ENCODE measurements around the gene RPL21. TPM values are rescaled to one million over a fixed set of nuclear protein-coding genes. Genes with fewer than 3 reads are reported as not detected.

Gene RPL21
- total RNA-seq, 2 experiments from 2014 or later, result 756 to 1,682 TPM

DNA sequence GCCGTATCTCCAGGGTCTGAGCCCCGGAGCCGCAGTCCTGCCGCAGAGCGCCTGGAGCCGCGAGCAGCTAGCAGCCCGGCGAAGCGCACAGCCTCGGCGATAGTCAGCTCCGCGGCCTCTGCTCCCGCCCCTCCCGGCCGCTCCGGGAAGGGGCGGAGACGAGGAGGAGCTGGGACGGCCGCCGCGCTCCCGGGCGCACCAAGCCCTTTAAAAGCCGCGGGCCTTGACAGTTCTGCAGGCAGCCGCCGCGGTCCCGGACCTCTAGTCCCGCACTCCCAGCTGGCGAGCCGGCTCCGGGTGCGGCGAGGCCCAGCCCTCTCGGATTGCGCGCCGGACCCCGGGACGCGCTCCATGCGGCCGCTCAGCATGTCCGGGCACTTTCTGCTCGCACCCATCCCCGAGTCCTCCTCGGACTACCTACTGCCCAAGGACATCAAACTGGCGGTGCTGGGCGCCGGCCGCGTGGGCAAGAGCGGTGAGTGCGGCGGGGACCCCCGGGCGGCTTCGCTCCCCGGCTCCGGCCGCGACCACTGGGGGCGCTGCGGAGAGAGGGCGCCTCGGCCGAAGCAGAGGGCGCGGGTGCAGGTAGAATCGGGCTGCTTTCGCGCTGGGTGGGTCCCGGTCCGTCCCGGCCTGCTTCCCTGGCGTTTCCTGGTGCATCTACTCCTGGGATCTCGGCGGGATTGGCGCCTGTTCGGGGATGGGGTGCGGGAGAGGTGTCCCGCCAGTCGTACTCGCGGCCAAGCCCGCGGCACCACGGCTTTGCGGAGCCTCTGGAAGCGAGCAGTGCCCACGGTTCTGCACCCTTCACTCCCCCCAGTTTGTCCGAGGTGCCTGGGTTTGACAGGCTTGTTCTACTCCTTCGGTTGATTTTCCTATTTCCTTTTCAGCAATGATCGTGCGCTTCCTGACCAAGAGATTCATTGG is 19.5 kb downstream of the RPL21 start, which contains the start of gene RASL11A:
Gene RASL11A (plus strand): TSS at position 237 of the 927 bp plus-strand sequence. CDS start 115 bp downstream, at position 352.
- Mint-ChIP-seq H3K27me3 (peaks cover 2% of the 10 kb centered on the region), H3K27ac (peak within 1 kb of the TSS; percentile 76), H3K4me1 (peaks cover 14% of the 10 kb centered on the region), H3K4me3 (peak within 1 kb of the TSS; percentile 79), H3K36me3 (ENCODE audit: low read depth) (no peaks in the 10 kb centered on the region), H3K9me3 (ENCODE audit: low read depth) (no peaks in the 10 kb centered on the region)
- ATAC-seq (peak; percentile 91), DNase-seq (peak; percentile 82)
- intact Hi-C loops (cut with DNase I, micrococcal nuclease), result loop anchor here (1.0 to 5.0 kb wide), 8 partner anchors 20 to 284 kb away; partner anchors contain the start of genes RPL21 (in 2 of the 2) and USP12 (in 1 of the 2)
- ChIA-PET CTCF (interaction anchor here (0.5 to 2.8 kb wide), 29 partner anchors 8 to 554 kb away, joined by 3 to 14 read pairs (median 3); no protein-coding TSS in a partner anchor), POLR2A (interaction anchor here (0.7 to 1.9 kb wide), 5 partner anchors 14 to 350 kb away, joined by 3 to 8 read pairs (median 4); partner anchors contain the start of gene LNX2)

DNA sequence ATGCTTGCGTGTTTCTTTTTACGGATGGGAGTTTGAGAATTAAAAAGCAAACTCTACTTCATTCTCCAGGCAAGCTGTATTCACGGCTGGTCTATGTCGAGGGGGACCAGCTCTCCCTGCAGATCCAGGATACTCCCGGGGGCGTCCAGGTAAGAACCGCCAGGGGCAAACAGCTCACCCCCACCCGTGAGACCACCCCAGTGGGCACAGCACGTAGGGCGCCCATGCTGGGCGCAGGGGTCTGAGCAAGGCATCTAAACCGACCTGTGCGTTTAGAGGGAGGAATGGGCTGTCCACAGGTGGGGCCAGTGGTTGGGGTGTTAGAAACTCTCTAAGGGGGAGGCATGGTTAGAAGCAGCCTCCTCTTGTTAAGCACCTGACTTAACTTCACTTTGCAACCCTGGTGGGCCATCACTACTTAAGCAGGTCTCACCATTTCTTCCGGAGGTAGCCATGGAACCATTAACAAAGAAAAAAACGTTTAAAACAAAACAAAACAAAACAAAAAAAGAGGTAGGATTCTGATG is 20.3 kb downstream of the RPL21 start:
- H3K27ac Mint-ChIP-seq, result peak overlapping the region; percentile 24
- peaks cover 2% of the 10 kb centered on the region for H3K27me3 Mint-ChIP-seq
- H3K4me3 Mint-ChIP-seq, result peak overlapping the region; percentile 79
- CTCF ChIA-PET, result interaction anchor here (0.6 to 2.8 kb wide), 10 partner anchors 8 to 484 kb away, joined by 3 to 11 read pairs (median 4); no protein-coding TSS in a partner anchor
- no peaks in the 10 kb centered on the region for H3K36me3 Mint-ChIP-seq (ENCODE audit: low read depth)
- peaks cover 10% of the 10 kb centered on the region for H3K4me1 Mint-ChIP-seq
- intact Hi-C loops (cut with DNase I, micrococcal nuclease), result loop anchor here (1.0 to 5.0 kb wide), 7 partner anchors 21 to 284 kb away; partner anchors contain the start of genes RPL21 (in 1 of the 2) and USP12 (in 1 of the 2)
- H3K9me3 Mint-ChIP-seq (ENCODE audit: low read depth), result no peaks in the 10 kb centered on the region
- DNase-seq (no peak), ATAC-seq (no peak)
- POLR2A ChIA-PET, result interaction anchor here (1.9 kb wide), 1 partner anchor 101 kb away, joined by 4 read pairs; no protein-coding TSS in a partner anchor

GRCh38 chr13:27273658-27274425 is 22.5 kb downstream of the RPL21 start:
- peaks cover 9% of the 10 kb centered on the region for H3K4me1 Mint-ChIP-seq
- H3K9me3 Mint-ChIP-seq (ENCODE audit: low read depth), result no peaks in the 10 kb centered on the region
- intact Hi-C loops (cut with DNase I, micrococcal nuclease), result loop anchor here (5.0 kb wide), 4 partner anchors 78 to 287 kb away; partner anchors contain the start of gene USP12 (in 1 of the 2)
- H3K36me3 Mint-ChIP-seq (ENCODE audit: low read depth), result no peaks in the 10 kb centered on the region
- DNase-seq (no peak), ATAC-seq (no peak)
- CTCF ChIA-PET, result interaction anchor here (0.7 to 1.5 kb wide), 6 partner anchors 11 to 1380 kb away, joined by 3 to 8 read pairs (median 3); no protein-coding TSS in a partner anchor
- POLR2A ChIA-PET, result no interaction called here
- peaks cover 2% of the 10 kb centered on the region for H3K27me3 Mint-ChIP-seq
- no peak overlapping the region for H3K4me3 Mint-ChIP-seq
- no peak overlapping the region for H3K27ac Mint-ChIP-seq

GRCh38 chr13:27274631-27275030 is 23.3 kb downstream of the RPL21 start:
- H3K9me3 Mint-ChIP-seq (ENCODE audit: low read depth), result no peaks in the 10 kb centered on the region
- H3K36me3 Mint-ChIP-seq (ENCODE audit: low read depth), result no peaks in the 10 kb centered on the region
- DNase-seq, result no peak
- peaks cover 9% of the 10 kb centered on the region for H3K4me1 Mint-ChIP-seq
- H3K27me3 Mint-ChIP-seq, result peaks cover 2% of the 10 kb centered on the region
- no peak for ATAC-seq
- CTCF ChIA-PET, result interaction anchor here (0.6 to 1.5 kb wide), 7 partner anchors 11 to 357 kb away, joined by 3 to 8 read pairs (median 3); no protein-coding TSS in a partner anchor
- no peak overlapping the region for H3K27ac Mint-ChIP-seq
- H3K4me3 Mint-ChIP-seq, result no peak overlapping the region
- intact Hi-C loops (cut with DNase I, micrococcal nuclease), result loop anchor here (5.0 kb wide), 4 partner anchors 78 to 287 kb away; partner anchors contain the start of gene USP12 (in 1 of the 2)
- POLR2A ChIA-PET, result no interaction called here

- Mint-ChIP-seq H3K4me3 (no peak overlapping the region), H3K27me3 (peaks cover 2% of the 10 kb centered on the region), H3K27ac (no peak overlapping the region), H3K9me3 (ENCODE audit: low read depth) (no peaks in the 10 kb centered on the region), H3K36me3 (ENCODE audit: low read depth) (no peaks in the 10 kb centered on the region), H3K4me1 (peaks cover 6% of the 10 kb centered on the region)
- no peak for DNase-seq
- ChIA-PET POLR2A (no interaction called here), CTCF (interaction anchor here (0.8 to 1.4 kb wide), 2 partner anchors 9 to 83 kb away, joined by 3 to 5 read pairs; no protein-coding TSS in a partner anchor)
- intact Hi-C loops (cut with DNase I, micrococcal nuclease), result no loop called here
- no peak for ATAC-seq
These were observed 24.8 kb downstream of the RPL21 start for GRCh38 chr13:27276188-27276587.

DNA sequence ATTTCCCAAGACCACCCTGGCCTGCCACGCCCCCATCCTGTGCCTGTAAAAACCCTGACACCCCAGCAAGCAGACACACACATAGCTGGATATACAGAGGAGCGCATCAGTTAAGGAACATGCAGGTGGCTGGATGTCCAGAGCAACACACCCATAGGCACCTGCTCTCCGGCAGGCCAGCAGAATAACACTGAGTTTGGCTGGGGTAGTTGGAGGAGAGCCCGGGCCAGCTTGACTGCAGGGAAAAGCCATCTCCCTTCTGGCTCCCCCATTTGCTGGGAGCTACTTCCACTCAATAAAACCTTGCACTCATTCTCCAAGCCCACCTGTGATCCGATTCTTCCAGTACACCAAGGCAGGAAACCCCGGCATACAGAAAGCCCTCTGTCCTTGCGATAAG is 28.1 kb downstream of the RPL21 start:
- CTCF ChIA-PET, result interaction anchor here (0.7 kb wide), 1 partner anchor 9 kb away, joined by 3 read pairs; the partner anchor contains the start of gene RASL11A
- H3K27me3 Mint-ChIP-seq, result no peaks in the 10 kb centered on the region
- H3K9me3 Mint-ChIP-seq (ENCODE audit: low read depth), result no peaks in the 10 kb centered on the region
- ATAC-seq (no peak), DNase-seq (no peak)
- H3K36me3 Mint-ChIP-seq (ENCODE audit: low read depth), result no peaks in the 10 kb centered on the region
- H3K4me1 Mint-ChIP-seq, result no peaks in the 10 kb centered on the region
- H3K4me3 Mint-ChIP-seq, result no peak overlapping the region
- POLR2A ChIA-PET, result no interaction called here
- intact Hi-C loops (cut with DNase I, micrococcal nuclease), result no loop called here
- no peak overlapping the region for H3K27ac Mint-ChIP-seq

DNA sequence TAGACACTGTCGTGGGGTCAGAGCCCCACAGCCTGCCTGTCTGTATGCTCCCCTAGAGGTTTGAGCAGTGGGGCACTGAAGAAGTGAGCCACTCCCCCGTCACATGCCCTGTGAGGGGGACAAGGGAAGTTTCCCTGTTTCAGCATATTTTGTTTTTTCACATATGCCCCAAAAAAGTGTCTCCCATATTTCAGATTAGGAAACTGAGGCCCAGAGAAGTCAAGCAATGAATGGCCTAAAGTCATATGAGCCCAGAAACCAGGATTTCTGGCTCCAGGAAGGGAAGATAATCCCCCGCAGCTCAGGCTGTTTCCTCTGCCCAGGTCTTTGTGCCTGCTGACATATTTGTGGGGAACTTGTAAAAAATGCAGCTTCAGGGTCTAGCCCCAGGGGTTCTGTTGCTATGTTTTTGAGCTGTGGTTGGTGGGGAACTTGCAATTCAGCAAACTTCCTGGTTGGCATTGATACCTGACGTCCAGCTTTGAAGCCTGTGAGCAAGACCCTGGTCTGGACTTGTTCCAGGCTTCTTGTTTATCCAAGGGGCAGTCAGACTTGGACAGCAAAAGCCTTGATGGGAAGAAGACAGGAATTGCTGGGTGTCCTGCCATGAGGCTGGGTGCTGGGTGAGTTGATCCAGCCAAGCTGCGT is 28.8 kb downstream of the RPL21 start:
- Mint-ChIP-seq H3K27me3 (no peaks in the 10 kb centered on the region), H3K36me3 (ENCODE audit: low read depth) (no peaks in the 10 kb centered on the region), H3K4me1 (no peaks in the 10 kb centered on the region), H3K4me3 (no peak overlapping the region), H3K9me3 (ENCODE audit: low read depth) (no peaks in the 10 kb centered on the region), H3K27ac (no peak overlapping the region)
- POLR2A ChIA-PET, result interaction anchor here (0.6 kb wide), 1 partner anchor 40 kb away, joined by 3 read pairs; no protein-coding TSS in a partner anchor
- DNase-seq (no peak), ATAC-seq (no peak)
- CTCF ChIA-PET, result interaction anchor here (0.7 to 1.6 kb wide), 2 partner anchors 9 kb away, joined by 3 to 4 read pairs; partner anchors contain the start of gene RASL11A
- intact Hi-C loops (cut with DNase I, micrococcal nuclease), result loop anchor here in 1 of 2 experiments (5.0 kb wide), 1 partner anchor 293 kb away; no protein-coding TSS in a partner anchor

DNA sequence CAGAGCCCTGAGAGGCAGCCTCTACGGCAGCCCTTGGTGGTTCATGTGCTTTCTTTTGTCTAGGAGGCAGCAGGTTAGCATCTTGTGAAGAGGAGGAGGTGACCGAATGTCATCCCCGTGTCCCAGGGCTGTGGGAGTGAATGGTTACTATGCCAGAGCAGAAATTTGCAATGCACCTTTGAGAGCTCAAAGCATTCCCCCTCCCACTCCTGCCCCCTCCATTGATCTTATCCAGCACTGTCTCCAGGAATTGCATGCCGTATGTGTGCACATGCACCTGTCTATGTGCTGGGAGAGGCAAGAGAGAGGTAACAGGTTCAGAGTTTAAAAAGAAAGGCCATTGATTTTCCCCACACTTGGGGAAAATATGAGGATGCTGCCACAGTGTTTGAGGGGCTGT is 29.5 kb downstream of the RPL21 start:
- Mint-ChIP-seq H3K36me3 (ENCODE audit: low read depth) (no peaks in the 10 kb centered on the region), H3K4me3 (no peak overlapping the region), H3K27ac (no peak overlapping the region), H3K9me3 (ENCODE audit: low read depth) (no peaks in the 10 kb centered on the region), H3K4me1 (no peaks in the 10 kb centered on the region), H3K27me3 (no peaks in the 10 kb centered on the region)
- no peak for DNase-seq
- ChIA-PET CTCF (interaction anchor here (0.7 to 1.6 kb wide), 2 partner anchors 9 to 10 kb away, joined by 3 to 4 read pairs; partner anchors contain the start of gene RASL11A), POLR2A (interaction anchor here (0.6 kb wide), 1 partner anchor 41 kb away, joined by 3 read pairs; no protein-coding TSS in a partner anchor)
- intact Hi-C loops (cut with DNase I, micrococcal nuclease), result loop anchor here in 1 of 2 experiments (5.0 kb wide), 1 partner anchor 294 kb away; no protein-coding TSS in a partner anchor
- no peak for ATAC-seq

GRCh38 chr13:27281420-27281819 is 30.1 kb downstream of the RPL21 start:
- Mint-ChIP-seq H3K4me1 (no peaks in the 10 kb centered on the region), H3K4me3 (no peak overlapping the region), H3K9me3 (ENCODE audit: low read depth) (no peaks in the 10 kb centered on the region), H3K27ac (no peak overlapping the region), H3K27me3 (no peaks in the 10 kb centered on the region), H3K36me3 (ENCODE audit: low read depth) (no peaks in the 10 kb centered on the region)
- ATAC-seq (no peak), DNase-seq (no peak)
- intact Hi-C loops (cut with DNase I, micrococcal nuclease), result loop anchor here in 1 of 2 experiments (5.0 kb wide), 1 partner anchor 294 kb away; no protein-coding TSS in a partner anchor
- CTCF ChIA-PET, result interaction anchor here (0.7 to 1.8 kb wide), 4 partner anchors 9 to 296 kb away, joined by 3 to 5 read pairs (median 4); partner anchors contain the start of gene RASL11A
- POLR2A ChIA-PET, result no interaction called here
